Ammon's horn (tissue), 1 donor: Measurements from ENCODE around the gene BNIP3.

Source experiments
- DNase-seq: peaks from one replicate; pipeline ENCODE4 v3.0.0-alpha.2; 2016; ENCODE audit warnings: low spot score

Gene BNIP3

DNA sequence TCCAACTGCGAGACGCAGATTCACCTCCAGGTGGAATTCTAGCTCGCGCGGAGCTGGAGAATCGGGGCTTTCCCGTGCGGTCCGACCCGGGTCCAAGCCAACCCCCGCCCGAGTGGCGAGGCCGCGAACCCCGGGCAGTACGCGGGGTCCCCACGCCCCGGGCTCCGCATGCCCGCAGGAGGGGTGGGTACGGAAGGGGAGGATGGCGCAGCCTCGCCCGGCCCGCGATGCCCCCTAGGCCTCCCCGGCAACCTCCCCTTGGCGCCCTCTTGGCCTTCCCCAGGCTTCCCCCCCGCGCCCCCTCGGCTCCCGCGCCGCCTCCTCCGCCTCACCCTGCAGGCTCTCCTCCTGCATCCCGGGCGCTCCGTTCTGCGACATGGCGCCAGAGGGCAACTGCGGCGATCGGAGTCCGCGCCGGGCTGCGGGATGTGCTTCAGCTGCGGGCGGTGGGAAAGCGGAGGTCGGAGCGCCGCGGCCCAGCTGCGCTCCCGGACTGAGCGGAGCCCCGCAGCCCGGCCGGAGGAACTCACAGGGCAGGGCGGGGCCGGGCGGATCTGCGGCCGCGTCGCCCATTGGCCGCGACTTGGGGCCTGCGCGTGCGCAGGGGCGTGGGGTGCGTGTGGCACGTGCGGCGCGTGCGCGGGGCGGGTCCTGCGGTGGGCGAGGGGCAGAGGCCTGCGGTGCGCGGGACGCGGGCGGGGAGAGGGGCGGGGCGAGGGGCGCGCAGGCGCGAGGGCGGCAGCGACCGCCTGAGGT, at the start of gene BNIP3:
BNIP3 (minus strand) TSS at position 495 of the 756 bp plus-strand sequence; CDS start at position 378, 117 bp downstream.
- DNase-seq = peak; percentile 94

DNA sequence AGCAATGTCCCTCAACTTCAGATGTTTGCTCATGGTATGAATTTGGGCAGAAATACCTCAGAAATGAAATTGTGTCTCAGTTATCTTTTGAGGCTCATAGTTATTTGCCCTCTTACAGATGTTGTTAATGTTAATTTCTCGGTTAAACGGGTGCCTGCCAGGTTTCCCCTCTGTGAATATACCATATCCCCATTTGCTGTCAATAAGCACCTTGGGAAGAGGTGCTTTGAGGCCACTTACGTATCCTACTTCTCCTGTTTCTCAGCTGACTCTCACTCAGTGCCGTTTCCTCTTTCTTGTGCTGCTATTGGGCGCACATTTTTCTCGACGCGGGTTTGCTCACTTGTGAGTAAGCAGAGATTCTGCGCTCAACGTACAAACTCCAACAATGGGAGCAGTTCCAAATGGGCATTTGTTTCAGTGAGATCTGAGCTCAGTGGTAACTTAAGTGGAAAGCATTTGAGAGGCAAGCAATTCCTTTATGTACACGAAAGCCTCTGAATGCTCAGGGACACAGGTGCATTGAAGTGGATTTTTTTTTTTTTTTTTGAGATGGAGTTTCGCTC, 49.3 kb upstream of the BNIP3 start:
- DNase-seq = no peak

DNA sequence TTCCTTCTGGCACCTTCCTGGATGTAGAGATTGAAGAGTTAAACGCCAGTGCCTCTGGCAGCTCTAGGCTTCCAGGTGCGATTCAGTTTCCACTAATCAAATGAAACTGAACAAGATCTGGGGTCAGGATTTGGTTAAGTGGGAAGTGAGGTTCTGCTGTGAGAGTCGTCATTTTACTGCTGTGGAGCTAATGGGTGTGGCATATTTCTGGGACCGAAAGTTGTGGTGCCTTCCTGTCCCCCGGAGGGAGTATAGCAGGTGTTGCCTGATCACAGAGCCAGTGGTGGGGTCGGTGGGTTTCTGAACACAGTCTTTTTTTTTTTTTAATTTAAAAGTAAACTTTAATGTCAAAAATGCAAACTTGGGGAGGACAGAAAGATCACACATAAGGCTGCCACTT, 47.0 kb upstream of the BNIP3 start:
- DNase-seq = no peak

GRCh38 chr10:132027423-132027983, 45.8 kb upstream of the BNIP3 start:
- DNase-seq = no peak

DNA sequence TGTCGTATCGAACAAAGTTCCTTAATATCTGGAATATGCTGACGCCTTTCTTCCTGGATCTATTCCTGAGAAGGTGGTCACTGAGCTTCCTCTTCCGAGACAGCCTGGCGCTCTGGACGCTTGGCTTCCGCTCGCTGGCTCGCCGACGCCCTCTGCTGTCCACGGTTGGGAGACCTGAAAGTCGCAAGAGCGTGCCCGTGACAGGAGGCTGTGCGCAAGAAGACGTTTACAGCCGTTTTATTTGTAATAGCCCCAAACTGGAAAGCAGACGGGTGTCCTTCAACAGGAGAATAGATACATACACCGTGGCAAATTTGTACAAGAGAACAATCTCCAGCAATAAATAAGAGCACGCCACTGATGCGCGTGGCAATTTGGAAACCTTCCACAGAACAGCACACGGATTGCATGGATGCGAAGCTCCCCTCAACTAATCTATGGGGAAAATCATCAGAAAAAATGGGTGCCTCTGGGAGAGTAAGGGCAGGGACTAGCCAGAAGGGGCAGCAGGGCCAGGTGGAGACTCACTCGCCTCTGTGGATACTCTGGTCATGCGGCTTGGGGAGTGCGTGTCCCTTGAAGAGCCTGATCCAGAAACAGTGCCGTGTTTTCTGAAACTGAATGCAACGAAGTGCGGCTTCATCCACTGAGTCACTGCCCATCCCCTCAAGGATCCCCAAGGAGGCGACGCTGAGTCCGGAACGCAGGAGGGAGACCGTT, 41.5 kb upstream of the BNIP3 start:
- peak; percentile 92 for DNase-seq

- no peak for DNase-seq
These were observed 40.5 kb upstream of the BNIP3 start for GRCh38 chr10:132022241-132022640.

- no peak for DNase-seq
These were observed 39.9 kb upstream of the BNIP3 start for GRCh38 chr10:132021504-132022143.

DNA sequence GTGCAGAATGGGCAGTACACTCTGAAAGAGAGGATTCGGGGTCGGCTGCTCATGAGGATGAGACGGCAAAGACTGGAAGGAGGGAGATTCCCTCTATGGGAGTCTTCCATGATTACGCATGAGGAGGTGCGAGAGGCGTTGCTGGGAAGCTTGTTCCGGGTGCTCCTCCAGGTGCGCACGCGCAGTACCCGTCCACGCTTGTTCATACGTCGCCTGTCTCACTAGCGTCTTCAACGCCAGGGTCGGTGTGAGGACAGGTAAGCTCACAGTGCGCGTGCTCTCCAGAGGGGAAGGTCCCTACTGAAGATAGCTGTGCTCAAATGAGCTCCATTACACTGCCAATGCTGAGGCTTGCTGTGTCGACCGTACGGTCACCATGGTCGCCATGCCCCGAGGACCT, 39.3 kb upstream of the BNIP3 start:
- no peak for DNase-seq

DNA sequence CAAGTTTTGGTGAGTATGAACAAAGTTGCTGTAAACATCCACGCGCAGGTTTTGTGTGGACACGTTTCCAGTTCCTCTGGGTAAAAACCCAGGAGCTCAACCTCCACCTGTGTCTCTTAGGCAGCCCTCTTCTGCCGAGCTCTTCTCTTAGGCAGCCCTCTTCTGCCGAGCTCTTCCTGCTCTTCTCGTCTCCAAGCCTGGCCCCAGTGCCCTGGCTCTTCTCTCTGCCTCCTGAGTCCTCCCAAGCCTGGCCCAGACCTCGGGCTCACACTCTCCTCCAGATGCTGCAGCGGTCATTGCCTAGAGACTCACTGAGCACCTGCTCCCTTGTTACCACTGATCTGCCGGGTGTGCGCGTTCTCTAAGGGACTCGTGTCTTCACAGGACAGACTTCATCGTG, 38.7 kb upstream of the BNIP3 start:
- no peak for DNase-seq

DNA sequence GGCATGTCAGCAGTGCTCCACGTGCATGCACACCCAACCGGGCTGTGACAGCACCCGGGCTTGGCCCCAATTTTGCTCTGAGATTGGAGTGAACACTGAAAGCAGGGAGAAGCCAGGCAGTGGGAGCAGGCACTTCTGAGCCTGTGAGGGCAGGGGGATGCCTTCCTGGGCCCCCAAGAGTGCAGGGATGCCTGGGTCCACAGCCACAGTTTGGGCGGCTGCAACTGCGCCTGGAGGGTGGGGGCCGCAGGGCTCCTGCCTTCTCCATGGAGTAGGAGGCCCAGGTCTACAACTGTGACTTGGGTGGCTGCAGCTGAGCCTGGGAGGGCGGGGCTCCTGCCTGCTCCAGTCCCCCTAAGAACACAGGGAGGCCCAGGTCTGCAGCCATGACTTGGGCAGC, 37.6 kb upstream of the BNIP3 start:
- DNase-seq = no peak

DNA sequence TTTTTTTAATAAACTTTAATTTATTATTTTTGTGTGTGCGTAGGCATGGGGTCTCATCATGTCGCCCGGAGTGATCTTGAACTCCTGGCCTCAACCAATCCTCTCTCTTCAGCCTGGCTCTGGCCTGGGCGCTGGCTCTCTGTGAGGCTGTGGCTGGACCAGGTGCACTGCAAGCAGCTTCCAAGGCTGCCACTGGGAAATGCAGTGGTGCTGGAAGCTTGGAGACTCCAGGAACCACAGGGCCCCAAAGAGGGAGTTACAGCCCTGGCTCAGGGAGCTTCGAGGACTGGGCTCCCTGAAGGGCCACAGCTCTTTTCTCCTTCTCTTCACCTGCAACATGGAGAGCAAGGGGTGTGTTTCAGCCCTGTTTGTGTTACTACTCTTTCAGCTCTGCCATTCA, 36.7 kb upstream of the BNIP3 start:
- DNase-seq = no peak

GRCh38 chr10:132016514-132016913, 34.8 kb upstream of the BNIP3 start:
- DNase-seq = no peak

- no peak for DNase-seq
These were observed 29.7 kb upstream of the BNIP3 start for GRCh38 chr10:132011445-132011844.

DNA sequence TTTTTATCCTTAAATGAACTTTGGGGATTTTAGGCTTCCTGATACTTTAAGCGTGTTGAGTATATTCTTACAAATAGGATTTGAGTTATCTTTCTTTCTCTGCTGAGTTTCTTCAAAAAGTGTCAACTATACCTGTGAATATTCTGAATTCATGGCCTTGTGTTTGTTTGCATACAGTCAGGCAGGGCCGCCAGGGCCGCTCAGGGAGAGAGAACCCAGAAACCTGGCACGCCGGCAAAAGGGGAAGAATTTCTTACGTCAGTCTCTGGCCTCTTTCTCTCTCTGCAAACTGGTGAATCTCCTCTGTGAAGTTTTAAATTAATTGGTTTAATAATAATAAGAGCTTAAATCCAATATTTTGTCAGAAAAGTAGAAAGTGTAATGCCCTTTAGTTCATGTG, 29.3 kb upstream of the BNIP3 start:
- DNase-seq = no peak

- DNase-seq = no peak
These were observed 28.8 kb upstream of the BNIP3 start for GRCh38 chr10:132010483-132010882.

DNA sequence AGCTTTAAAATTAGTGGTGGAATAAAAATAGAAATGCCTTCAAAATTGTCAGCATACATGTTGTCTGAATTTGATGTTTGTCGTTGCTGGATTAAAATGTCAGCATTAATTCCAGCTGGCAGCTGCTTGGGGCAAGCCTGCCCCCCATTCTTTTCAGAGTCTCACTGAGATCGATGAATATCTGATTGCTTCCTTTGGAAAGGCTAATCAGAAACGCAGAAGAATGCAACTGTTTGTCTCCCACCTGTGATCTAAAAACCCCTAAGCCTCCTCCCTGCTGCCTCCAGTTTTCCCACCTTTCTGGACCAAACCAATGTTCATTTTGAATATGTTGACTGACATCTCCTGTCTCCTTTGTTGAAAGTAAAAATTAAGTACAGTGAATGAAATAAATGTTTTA, 27.9 kb upstream of the BNIP3 start:
- DNase-seq = no peak

DNA sequence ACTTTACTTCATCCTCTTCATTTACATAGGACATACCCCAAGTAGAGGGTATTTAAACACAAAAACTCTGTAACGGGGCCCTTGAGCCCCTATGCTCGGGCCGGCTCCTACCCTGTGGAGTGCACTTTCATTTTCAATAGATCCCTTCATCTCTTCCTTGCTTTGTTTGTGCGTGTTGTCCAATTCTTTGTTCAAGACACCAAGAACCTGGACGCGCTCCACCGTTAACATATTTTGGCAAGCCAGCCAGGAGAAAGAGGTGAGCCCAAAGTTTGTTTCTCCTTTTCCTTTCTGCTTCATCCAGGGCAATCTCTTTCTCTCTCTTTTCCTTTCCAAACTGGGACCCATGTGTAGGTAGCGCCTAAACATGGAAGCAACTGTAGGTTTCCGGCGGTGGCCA, 26.0 kb upstream of the BNIP3 start:
- no peak for DNase-seq

- DNase-seq = no peak
These were observed 25.2 kb upstream of the BNIP3 start for GRCh38 chr10:132006966-132007365.

DNA sequence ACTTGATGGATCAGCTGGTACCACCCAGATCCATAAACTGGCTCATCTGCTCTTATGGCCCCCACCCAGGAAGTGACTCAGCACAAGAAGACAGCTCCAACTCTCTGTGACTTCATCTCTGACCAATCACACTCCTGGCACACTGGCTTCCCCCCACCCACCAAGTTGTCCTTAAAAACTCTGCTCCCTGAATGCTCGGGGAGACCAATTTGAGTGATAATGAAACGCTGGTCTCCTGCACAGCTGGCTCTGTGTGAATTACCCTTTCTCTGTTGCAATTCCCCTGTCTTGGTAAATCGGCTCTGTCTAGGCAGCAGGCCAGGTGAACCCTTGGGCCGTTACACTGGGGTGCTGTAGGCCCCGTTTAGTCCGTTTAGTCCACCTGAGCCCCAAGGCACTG, 23.4 kb upstream of the BNIP3 start:
- no peak for DNase-seq

DNA sequence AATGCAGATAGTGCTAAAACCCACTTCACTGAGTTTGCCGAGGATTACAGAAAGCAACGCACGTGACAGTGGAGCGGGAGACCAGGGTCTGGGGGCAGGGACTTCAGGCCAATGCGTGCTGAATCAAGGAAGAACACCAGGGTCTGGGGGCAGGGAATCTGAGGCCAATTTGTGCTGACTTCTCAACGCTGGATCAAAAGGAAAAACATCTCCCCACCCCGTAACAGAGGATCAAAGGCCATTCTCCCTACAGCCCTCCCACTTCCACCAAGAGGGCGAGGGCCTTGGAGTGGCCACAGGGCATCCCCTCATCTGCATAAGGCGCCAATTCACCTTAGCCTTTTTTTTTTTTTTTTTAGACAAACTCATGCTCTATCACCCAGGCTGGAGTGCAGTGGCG, 22.3 kb upstream of the BNIP3 start:
- DNase-seq = no peak

GRCh38 chr10:132003282-132003924, 21.7 kb upstream of the BNIP3 start:
- no peak for DNase-seq

- DNase-seq = no peak
These were observed 20.3 kb upstream of the BNIP3 start for GRCh38 chr10:132002004-132002403.
